Fibroblast of skin of scalp (primary cell): Measurements from ENCODE around the gene EVPL.

Experiments
- DNase-seq: peaks from one replicate; pipeline ENCODE4 v3.0.0-alpha.2; 2013

The EVPL gene

DNA sequence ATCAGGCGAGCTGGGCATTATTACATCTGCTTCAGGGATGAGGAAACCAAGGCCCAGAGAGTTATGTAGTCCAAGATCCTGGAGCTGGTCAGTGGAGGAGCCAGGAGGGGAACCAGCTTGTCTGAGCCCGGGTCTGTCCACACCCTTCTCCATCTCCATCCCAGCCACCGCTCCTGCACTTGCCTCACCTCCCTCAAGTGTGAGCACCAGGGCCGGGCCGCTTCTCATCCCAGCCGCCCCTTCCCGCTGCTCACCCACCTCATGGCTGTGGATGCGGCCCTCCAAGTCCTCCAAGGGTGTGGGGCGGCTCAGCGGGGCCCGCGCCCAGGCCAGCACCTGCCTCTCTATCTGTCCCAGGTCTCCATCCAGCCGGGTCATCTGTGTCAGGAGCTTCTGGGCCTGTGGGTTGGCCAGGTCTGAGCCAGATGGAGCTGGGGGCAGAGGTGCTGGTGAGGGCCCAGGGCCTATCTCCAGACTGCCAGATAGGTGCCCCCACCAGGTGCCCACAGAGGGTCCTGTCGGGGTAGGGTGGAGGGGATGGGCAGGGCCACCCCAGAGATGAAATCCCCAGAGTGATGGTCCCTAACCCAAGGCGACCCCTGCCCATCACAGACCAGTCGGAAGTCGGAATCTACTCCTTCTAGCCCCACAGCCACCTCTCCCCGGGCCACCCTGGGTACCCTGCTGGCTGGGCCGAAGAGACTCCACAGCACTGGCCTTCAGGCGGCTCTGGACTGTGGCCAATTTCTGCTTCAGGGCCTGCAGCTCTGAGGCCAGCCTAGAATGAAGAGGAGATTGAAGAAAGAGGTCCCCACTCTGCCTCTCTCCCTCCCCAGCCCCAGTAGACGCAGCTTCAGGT is 9.4 kb downstream of the EVPL start:
- no peak for DNase-seq

DNA sequence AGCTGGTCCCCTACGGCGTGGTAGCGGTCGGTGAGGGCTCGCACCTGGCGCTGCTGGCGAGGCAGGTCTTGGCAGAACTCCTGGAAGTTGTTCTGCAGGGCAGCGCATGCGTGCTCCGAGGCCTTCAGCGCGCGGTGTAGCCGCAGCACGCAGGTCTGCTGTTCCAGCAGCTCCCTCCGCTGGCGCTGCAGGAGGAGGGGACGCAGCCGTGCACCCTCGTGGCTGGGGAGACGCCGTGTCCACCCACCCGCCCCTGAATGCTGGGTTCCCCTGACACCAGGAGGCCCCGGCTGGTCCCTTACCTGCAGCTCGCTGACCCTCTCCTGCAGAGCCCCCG is 12.2 kb downstream of the EVPL start:
- no peak for DNase-seq

DNA sequence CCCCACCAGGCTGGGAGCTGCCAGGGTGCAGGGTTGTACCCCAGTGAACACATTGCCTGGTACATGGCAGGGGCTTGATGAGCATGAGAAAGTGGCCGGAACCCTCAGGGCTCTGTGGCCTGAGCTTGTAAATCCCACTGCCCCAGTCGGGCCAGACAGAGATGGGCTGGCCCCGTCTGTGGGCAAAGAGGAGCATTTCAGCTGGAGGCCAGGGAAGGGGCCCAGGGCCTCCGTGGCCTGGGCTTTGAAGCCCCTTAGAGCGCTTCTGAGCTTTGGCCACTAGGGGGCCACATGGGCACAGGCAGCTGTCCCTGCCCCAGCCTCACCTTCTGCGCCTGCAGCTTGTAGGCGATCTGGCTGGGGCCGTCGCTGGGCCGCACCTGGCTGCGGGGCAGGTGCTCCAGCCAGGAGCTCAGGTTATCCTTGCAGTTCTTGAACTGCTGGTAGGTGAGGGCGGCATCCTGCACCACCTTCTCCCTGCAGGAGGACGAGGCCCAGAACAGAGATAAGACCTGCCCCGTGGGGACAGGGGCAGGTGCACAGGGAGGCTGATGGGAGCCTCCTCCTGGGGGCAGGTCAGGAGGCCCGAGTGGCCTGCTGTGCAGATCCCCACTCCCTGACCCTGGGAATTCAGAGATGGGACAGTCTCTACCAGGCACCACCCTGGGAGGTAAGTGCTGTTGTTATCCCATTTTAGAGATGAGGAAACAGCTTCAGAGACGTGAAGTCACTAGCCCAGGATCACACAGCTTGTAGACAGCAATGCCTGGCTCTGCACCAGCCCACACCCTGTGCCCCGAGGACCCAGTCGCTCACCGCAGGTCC is 12.8 kb downstream of the EVPL start:
- DNase-seq: peak; percentile 63

DNA sequence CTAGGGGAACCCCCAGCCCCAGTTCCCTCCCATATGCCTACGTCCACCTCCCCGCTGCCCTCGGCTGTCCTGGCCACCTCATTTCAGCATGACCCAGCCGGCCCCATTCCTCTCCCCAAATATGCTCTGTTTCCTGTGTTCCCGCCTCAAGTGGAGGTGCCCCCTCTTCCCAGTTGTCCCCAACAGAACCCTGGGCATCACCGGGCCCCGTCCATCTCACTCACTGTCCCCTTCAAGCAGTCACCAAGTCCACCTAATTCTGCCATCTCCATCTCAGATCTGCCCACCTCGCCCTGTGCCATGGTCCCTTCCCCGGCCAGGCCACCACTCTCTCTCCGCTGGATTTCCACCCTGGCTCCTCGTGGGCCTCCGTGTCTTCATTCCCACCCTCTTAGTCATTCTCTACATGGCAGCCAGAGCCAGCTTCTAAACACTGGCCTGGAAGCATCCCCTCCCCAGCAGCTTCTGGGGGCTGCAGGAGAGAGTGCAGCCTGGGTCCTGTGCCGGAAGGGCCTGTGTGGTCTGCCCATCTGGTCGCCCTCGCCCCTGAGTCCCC is 13.7 kb downstream of the EVPL start:
- no peak for DNase-seq

DNA sequence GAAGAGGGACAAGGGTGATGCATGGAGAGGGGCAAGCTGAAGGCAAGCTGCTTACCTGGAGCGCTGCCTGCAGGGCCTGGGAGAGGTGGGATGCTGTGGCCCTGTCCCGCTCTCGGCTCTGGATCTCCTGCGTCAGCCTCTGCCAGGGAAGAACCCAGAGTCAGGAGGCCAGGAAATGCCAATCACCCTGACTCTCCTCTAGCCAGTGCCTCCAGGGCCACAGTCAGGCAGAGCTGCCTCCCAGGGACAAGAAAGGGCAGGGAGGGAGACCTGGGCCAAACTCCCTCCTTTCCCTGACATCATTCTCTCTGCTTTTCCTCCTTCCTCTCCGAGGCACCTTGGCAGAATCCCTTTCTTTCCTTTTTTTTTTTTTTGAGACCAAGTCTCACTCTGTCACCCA is 15.2 kb downstream of the EVPL start:
- no peak for DNase-seq

DNA sequence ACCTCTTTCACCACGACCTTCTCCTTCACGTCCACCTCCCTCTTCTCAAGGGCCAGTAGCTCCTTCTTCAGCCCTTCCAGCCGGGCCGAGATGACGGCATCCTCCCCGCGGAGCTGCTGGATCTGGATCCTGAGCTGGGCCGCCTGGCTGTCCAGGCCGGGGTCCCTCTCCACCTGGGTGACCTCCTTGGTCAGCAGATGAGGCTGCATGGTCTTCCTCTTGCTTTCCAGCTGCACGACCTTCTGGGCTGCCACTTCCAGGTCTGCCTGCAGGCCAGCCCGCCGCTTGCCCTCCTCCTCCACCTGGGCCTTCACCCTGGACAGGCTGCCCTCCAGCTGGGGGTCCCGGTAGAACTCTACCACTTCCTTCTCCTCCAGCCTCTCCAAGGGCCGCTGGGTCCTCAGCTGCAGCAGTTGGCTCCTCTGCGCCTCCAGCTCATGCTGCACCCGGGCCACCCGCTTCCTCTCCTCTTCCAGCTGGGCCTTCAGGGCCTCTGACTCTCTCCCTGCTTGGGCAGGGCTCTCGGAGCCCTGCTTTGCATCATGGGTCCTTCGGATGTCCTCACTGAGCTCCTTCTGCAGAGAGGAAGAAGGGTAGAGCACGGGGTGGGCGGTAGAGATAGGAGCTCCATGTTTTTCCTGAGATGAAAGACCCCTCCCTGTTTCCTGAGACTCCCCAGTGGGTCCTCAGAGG is 17.0 kb downstream of the EVPL start:
- no peak for DNase-seq

DNA sequence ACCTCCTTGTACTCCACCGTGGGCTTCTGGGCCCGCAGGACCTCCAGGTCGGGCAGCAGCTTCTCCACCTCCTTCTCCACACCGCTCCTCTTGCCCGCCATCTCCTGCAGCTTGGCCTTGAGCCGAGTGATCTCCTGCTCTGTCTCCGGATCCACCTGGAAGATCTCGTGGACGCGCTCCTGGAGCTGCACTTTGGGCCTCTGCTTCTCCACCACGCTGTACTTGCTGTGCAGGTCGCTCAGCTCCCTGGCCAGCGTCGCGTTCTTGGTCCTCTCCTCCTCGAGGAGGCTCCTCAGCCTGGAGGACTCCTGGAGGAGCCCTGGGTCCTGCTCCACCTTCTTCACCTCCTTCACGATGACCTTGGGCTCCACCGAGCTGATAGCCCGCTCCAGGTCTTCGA is 17.7 kb downstream of the EVPL start:
- no peak for DNase-seq

DNA sequence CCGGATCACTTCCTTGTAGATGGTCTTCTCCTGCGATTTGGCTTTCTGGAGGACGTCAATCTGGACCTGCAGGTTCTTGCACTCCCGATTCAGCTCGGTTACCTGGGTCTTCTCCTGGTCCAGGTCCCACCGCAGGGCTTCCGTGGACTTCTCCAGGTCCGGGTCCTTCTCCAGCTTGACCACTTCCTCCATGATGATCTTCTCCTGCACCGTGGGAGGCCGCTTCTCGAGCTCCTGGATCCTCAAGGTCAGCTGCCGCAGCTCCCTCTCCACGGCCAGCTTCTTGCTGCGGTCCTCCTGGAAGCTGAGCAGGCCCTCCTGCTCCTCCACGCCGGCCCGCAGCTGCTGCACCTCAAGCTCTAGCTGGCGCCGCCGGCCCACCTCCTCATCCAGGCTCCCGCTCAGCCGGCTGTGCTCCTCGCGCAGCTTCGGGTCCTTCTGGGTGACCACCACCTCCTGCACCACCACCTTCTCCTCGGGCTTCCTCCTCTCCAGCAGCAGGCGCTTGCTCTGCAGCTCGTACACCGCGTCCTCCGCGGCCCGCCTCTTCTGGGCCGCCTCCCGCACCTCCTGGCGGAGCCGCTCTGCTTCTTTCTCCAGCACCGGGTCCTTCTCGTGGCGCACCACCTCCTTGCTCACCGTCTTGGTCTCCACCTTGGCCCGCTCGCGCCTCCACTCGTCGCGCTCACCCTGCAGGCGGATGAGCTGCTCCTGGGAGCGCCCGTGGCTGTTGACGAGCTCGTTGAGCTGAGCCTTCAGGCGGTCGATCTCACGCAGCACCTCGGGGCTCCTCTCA is 18.3 kb downstream of the EVPL start:
- no peak for DNase-seq

DNA sequence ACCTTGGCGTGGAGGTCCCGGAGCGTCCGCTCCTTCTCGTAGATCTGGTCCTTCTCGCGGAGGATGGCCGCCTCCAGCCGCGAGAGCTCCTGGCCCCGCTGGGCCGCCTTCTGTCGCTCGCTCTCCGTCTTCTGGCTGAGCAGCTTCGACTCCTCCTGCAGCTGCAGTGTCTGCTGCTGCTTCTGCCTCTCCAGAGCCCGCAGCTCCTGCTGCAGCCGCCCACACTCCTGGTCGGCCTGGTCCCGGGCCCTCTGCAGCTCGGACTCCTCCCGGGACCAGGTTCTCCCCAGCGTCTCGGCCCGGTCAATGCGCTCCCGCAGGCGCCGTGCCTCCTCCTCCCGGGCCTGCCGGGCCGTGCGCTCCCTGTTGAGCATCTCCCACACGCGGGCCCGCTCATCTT is 18.9 kb downstream of the EVPL start:
- DNase-seq: no peak

DNA sequence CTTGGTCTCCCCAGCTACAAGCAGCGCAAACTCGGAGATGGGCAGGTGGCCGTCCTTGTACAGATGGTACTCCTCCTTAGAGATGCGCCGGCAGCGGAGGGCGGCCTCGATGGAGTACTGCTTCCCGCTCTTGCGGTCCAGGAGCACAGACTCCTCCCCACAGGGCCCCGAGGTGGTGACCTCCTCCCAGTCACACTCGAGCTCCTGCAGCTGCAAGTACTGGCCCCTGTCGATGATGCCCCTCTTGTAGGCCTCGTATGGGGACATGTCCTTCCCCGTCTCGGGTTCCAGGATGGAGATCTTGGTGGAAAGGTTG is 19.3 kb downstream of the EVPL start:
- no peak for DNase-seq

DNA sequence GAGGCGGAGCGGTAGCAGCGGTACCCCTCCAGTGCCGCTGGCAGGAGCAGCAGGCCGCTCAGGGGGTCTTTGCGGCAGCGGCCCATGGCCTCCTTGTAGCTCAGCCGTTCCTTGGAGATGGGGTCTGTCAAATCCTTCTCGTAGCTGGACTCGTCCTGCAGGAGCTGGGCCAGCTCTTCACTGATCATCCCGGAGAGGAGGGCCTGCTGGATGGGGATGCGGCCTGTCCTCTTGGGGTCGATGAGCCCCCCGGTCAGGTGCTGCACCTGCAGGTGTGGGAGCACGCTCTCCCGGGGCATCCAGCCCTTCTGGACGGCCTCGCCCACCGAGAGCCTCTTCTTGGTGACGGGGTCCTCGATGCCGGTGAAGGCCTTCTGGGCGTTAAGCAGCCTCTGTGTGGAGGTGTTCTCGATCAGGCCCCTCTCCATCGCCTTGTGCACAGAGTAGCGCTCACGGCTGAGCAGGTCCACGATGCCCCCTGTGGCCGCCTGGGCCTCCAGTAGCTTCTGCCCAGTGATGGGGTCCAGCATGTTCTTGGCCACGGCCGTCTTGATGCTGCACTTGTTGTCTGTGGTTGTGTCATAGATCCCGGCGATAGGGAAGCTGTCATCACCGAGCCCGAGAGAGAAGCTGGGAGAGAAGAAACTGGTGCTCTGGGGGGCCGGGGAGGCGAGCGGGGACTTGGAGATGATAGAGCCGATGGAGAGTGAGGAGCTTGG is 19.8 kb downstream of the EVPL start:
- no peak for DNase-seq

DNA sequence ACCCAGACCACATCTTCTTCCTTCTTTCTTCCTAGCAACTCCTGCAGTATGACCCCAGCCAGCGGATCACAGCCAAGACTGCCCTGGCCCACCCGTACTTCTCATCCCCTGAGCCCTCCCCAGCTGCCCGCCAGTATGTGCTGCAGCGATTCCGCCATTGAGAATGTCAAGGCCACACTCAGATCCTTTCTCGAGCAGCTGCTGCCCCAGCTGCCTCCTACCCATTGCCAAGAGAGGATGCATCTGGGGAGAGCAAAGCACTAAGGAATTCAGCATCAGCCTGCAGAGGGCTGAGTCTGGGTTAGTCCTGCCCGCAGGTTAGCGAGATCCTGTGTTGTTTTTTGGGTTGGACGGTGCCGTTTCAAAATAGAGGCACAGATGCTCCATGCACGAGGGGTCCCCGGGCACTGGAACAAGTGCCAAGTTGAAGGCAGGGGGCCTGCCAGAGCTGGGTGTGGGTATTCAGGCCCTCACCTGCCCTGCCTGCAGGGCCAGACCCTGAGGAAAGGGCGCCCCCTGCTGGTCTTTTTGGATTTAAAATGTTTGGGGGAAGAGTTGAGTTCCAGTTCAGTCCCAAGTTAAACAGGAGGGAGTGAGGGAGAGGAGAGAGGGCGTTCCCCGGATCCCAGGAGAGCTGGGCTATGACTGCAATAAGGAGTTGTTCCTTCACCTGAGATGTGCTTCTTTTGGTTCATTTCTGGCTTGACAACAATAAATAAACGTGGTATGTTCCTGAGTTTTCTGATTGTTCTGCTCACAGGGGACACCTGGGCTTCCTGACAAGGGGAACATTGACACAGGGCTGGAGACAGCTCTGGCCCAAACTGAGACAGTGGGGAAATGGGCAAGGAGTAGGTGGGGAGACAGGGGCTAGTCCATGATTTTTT is 21.6 kb downstream of the EVPL start:
- DNase-seq: peak; percentile 70

DNA sequence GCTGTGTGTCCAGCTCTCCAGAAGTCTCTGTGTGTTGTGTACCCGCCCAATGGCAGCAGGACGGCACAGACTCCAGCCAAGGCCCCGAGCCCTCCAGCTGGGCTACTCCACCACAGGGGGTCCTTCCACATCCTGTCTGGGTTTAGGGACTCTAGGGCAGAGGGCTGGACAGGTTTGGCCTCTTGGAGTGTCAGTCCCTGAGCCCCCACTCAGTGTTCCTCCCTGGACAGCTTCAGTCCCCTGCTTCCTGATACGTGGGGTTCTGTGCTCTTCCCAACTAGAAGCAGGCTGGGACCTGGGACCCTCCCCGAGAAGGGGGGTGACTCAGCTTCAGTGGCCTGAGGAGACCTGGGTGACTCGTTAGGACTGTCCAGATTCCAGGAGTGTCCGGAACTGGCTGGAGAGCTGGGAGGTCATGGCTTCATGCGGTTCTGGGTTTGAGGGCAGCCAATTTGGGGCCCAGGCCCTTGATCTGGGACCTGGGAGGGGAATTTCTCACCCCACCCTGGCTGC is 22.3 kb downstream of the EVPL start:
- DNase-seq: no peak

DNA sequence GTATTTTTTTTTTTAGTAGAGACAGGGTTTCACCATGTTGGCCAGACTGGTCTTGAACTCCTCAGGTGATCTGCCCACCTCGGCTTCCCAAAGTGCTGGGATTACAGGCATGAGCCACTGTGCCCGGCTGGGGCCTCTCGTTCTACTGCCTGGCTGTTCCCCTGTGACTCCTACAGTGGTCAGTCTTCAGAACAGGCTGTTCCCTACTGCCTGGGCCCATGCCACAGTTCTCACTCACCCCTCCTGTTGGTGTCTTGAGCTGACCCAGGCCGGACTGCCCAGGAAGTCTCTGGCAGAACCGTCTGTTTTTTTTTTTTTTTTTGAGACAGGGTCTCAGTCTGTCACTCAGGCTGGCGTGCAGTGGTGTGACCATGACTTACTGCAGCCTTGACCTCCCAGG is 23.2 kb downstream of the EVPL start:
- no peak for DNase-seq

DNA sequence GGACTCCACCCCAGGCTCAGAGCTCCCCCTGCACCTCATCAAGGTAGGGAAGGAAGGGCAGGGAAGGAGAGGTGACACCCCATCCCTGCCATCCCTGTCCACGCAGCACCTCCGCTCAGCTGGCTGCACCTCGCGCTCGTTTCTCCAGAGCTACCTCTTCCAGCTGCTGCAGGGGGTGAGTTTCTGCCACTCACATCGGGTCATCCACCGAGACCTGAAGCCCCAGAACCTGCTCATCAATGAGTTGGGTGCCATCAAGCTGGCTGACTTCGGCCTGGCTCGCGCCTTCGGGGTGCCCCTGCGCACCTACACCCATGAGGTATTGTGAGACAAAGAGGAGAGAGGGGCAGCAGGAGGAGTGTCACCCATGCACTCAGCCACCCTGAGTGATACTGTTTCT is 25.0 kb downstream of the EVPL start:
- no peak for DNase-seq

DNA sequence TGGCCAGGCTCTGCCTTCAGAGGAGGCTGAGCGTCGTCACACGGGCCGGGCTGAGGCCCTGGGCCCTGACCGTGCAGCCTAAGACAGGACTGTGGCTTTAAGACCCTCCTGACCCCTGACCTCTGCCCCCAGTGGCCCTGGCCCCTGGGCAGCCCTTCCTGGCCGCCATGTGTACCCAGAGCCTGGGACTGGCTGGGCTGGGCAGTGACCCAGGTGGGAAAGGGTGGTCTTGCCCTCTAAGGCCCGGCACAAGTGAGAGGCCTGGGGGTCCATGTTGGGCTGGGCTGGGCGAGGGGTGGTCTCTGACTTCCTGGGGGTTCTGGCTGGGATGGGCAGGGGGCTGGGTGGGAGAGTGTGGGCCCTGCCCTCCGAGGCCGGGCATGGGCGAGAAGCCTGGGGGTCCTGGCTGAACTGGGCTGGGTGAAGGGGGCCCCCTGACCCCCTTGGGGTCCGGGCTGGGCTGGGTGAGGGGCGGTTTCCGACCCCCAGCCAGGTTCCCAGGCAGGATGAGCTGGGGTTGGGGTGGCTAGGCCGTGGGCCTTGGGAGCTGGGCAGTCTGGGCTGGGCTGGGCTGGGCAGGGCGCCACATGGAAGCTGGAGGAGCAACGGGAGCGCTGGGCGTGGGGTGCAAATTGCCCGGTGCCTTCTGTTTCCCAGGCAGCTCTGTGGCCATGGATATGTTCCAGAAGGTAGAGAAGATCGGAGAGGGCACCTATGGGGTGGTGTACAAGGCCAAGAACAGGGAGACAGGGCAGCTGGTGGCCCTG is 26.2 kb downstream of the EVPL start, which contains the start of gene CDK3:
CDK3 (plus strand) TSS at position 101 of the 767 bp plus-strand sequence; CDS start at position 672, 571 bp downstream.
- DNase-seq: no peak

DNA sequence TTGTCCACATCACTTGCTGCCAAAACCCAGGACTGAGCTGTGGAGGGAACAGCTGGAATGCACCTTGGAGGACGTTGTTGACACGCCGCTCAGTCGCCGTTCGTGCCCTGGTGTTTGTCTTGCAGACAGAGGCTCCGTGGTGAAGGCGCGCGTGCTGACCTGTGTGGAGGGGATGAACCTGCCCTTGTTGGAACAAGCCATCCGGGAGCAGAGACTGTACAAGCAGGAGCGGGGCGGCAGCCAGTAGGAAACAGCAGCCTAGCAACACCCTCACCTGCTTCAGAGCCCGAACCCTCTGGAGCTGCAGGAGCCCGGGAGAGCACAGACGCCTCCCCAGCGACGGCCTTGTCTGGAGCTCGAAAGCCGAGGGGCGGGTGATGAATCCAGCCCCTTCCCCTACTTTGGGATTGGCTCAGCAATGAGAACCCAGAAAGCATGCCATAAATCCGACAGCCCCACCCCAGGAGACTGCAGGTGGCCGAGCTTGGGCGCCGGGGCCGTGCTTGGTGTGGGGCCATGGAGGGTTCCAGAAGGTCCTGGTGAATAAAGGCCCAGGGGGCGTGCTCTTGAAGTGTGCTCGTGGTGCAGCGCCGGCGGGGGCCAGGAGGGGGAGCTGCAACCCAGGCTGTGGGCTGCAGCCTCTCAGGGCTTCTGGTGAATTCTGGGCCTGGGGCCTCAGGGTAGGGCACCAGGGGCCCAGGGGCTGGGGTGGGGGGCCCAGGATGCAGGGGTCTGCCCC is 26.9 kb downstream of the EVPL start:
- peak; percentile 29 for DNase-seq

DNA sequence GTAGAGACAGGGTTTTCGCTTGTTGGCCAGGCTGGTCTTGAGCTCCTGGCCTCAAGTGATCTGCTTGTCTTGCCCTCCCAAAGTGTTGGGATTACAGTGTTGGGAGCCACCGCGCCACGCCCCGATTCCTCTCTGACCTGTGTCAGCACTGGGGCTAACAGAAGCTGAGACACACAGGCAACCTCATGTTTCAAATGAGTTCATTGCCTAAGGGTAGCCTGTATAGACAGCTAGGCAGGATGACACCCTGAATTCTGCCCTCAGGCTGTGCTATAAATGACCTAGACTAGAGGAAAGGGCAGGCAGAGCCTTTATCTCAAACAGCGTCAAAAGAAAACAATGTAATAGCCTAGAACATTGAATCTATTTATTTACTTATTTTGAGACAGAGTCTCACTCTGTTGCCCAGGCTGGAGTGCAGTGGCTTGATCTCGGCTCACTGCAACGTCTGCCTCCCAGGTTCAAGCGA is 28.7 kb downstream of the EVPL start:
- DNase-seq: no peak
